ENCODE data around the gene OR5K1. TPM values are rescaled to one million over a fixed set of nuclear protein-coding genes. Genes with fewer than 3 reads are reported as not detected.

OR5K1 gene
- total RNA-seq, 1 donor from 2014 or later: not detected

DNA sequence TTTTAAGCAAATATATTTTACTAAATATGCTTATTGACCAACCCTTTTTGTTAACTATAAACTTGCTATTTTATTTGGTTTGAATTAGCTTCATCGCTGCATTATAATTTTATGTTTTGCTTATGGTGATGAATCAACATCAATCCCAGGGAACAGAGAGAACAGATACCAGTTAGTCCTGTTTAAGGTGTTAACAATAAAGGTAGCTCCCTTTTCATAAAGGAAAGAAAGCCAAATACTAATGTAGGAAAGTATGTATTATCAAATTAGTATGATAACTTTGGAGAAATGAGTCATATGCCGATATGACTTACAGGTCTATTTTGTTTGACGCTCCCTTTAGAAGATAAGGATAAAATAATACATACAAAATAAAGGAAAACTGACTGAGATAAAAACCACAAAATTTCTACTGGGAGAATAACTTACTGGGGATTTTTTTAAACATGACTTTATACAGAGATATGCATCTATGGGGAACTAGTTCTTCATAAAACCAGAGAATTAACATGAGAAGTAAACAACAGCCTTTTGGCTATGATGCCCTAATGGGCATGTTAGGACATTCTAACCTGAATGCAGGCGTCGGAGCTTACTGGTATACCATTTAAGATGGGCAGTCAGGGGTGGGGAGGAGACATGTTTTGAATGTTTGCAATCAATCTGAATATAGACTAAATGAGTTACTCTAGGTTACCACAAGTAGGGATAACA is 39.0 kb downstream of the OR5K1 start:
- TF ChIP-seq, protein P1, sequence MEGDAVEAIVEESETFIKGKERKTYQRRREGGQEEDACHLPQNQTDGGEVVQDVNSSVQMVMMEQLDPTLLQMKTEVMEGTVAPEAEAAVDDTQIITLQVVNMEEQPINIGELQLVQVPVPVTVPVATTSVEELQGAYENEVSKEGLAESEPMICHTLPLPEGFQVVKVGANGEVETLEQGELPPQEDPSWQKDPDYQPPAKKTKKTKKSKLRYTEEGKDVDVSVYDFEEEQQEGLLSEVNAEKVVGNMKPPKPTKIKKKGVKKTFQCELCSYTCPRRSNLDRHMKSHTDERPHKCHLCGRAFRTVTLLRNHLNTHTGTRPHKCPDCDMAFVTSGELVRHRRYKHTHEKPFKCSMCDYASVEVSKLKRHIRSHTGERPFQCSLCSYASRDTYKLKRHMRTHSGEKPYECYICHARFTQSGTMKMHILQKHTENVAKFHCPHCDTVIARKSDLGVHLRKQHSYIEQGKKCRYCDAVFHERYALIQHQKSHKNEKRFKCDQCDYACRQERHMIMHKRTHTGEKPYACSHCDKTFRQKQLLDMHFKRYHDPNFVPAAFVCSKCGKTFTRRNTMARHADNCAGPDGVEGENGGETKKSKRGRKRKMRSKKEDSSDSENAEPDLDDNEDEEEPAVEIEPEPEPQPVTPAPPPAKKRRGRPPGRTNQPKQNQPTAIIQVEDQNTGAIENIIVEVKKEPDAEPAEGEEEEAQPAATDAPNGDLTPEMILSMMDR (IDR thresholded peaks at IDR 0.05): no peak
- H3K36me3 ChIP-seq: no peaks in the 10 kb centered on the region
- H3K4me1 ChIP-seq: no peaks in the 10 kb centered on the region
- H3K27ac ChIP-seq: no peak overlapping the region
- DNase-seq (no peak), ATAC-seq (no peak)
- H3K9me3 ChIP-seq: no peaks in the 10 kb centered on the region
- H3K4me3 ChIP-seq: no peak overlapping the region
- intact Hi-C loops (cut with DNase I): no loop called here
- H3K27me3 ChIP-seq (ENCODE audit: low read depth): no peaks in the 10 kb centered on the region

DNA sequence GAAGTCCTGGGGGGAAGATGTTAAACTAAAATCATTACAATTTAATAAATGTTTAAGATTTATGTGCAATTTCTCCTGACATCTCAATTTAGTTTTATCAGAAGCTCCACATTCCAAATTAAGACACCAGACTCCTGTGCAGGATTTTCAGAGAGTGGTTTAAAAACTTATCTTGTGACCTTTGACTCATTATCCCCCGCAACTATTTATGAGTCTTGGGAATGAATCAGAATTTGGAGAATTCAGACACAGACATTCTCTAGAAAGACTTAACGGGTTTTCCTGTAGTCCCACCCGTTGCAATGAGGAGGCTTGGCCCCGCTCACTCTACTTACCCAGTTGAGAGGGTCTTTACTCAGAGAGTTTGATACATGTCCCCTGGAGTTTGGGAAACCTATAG is 41.5 kb downstream of the OR5K1 start:
- intact Hi-C loops (cut with DNase I): no loop called here
- no peak for ATAC-seq
- no peak for DNase-seq

DNA sequence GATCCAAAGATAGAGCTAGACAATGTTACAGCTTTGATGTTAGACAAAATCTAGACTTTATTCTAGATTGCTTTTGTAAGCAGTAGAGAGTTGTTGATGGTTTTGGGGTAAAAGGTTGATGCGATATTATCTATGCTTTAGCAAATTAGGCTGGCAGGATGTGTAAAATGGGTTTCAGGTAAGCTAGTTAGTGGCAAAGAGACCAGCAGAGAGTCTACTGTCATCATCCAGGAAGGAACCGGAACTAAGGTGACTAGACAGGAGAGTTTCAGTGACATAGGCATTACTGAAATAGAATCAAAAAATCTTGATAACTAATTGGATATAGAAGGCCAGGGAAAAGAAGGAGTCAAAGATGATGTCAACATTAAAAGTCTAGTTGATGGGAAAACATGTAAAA is 45.6 kb downstream of the OR5K1 start:
- H3K4me3 ChIP-seq: no peak overlapping the region
- H3K36me3 ChIP-seq: no peaks in the 10 kb centered on the region
- no peak overlapping the region for H3K27ac ChIP-seq
- H3K4me1 ChIP-seq: no peaks in the 10 kb centered on the region
- no peaks in the 10 kb centered on the region for H3K9me3 ChIP-seq
- TF ChIP-seq, protein P1 (IDR thresholded peaks at IDR 0.05): no peak
- intact Hi-C loops (cut with DNase I): no loop called here
- no peaks in the 10 kb centered on the region for H3K27me3 ChIP-seq (ENCODE audit: low read depth)
- no peak for ATAC-seq
- DNase-seq: no peak

More for the DNA sequence above, 41.5 kb downstream of the OR5K1 start:
- H3K27ac ChIP-seq: no peak overlapping the region
- no peaks in the 10 kb centered on the region for H3K9me3 ChIP-seq
- no peaks in the 10 kb centered on the region for H3K36me3 ChIP-seq
- H3K4me1 ChIP-seq: no peaks in the 10 kb centered on the region
- TF ChIP-seq, protein P1 (IDR thresholded peaks at IDR 0.05): no peak
- H3K27me3 ChIP-seq (ENCODE audit: low read depth): no peaks in the 10 kb centered on the region
- no peak overlapping the region for H3K4me3 ChIP-seq

DNA sequence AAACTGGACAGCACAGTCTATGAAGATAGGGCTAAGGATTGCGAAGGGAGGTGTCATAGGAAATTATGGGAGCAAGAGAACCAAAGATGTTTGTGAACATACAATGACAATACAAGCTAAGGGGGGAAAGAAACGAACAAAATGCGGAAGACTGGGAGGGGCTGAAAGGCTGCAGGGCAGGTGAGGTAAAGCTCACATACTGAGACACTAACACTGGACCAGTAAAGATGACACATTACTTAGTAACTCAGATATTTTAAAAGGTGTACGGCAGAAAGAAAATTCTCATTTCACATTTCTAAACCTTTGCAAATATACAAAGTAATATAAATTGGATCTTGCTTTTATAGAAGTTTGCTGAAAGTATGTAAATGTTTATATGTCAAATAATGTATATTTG is 49.6 kb downstream of the OR5K1 start:
- no peaks in the 10 kb centered on the region for H3K4me1 ChIP-seq
- peaks cover 32% of the 10 kb centered on the region for H3K36me3 ChIP-seq
- intact Hi-C loops (cut with DNase I): no loop called here
- no peaks in the 10 kb centered on the region for H3K9me3 ChIP-seq
- DNase-seq (no peak), ATAC-seq (no peak)
- no peak overlapping the region for H3K27ac ChIP-seq
- no peaks in the 10 kb centered on the region for H3K27me3 ChIP-seq (ENCODE audit: low read depth)
- H3K4me3 ChIP-seq: no peak overlapping the region
- TF ChIP-seq, protein P1 (IDR thresholded peaks at IDR 0.05): no peak

DNA sequence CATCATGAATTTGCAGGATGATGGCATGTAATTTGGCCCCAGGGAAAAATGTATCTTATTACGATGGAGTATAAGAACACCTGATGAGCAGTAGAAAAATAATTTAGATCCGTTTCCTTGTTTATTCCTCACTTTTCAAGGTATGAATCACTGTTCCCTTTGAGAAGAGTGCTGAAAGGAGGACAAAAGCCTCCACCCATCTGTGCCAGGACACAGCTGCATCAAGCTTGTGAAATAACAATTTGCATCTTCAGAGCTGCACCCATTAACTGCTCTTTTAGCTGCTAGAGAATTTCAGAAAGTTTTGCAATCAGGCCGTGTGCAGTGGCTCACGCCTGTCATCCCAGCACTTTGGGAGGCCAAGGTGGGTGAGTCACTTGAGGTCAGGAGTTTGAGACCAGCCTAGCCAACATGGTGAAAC is 50.1 kb downstream of the OR5K1 start:
- no peak for ATAC-seq
- intact Hi-C loops (cut with DNase I): no loop called here

More for the DNA sequence above, 50.1 kb downstream of the OR5K1 start:
- Histone ChIP-seq H3K4me3 (no peak overlapping the region), H3K27ac (no peak overlapping the region), H3K27me3 (ENCODE audit: low read depth) (no peaks in the 10 kb centered on the region), H3K36me3 (peaks cover 36% of the 10 kb centered on the region), H3K9me3 (no peaks in the 10 kb centered on the region), H3K4me1 (no peaks in the 10 kb centered on the region)
- TF ChIP-seq, protein P1 (IDR thresholded peaks at IDR 0.05): no peak
- no peak for DNase-seq

Measured in lower lobe of right lung (tissue), 2 donors.